Measurements from ENCODE around the gene LRRN4CL. TPM values are rescaled to one million over a fixed set of nuclear protein-coding genes. Genes with fewer than 3 reads are reported as not detected.

LRRN4CL gene
- total and polyA plus RNA-seq, 11 donors = 0.63 to 8.6 (median 2.5) TPM

DNA sequence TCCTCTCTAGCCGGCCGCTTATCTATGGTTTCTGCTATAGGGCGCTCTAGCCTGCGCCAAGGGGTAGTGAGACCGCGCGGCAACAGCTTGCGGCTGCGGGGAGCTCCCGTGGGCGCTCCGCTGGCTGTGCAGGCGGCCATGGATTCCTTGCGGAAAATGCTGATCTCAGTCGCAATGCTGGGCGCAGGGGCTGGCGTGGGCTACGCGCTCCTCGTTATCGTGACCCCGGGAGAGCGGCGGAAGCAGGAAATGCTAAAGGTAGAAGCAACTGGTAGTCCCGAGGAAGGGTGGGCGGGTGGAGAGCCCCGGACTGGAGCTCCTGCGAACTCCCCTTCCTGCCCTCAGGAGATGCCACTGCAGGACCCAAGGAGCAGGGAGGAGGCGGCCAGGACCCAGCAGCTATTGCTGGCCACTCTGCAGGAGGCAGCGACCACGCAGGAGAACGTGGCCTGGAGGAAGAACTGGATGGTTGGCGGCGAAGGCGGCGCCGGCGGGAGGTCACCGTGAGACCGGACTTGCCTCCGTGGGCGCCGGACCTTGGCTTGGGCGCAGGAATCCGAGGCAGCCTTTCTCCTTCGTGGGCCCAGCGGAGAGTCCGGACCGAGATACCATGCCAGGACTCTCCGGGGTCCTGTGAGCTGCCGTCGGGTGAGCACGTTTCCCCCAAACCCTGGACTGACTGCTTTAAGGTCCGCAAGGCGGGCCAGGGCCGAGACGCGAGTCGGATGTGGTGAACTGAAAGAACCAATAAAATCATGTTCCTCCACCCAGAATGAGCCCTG is 17.5 kb downstream of the LRRN4CL start, which contains the start of the genes LBHD1 and UQCC3:
Gene LBHD1 (minus strand): TSS at position 660 of the 782 bp plus-strand sequence. CDS start 2,236 bp downstream, outside the sequence.
Gene UQCC3 (plus strand): TSS at position 66 of the 782 bp plus-strand sequence. CDS start 73 bp downstream, at position 139.
- Histone ChIP-seq H3K36me3 (peaks cover 0 to 51% (median 47%) of the 10 kb centered on the region in 9 donors), H3K27me3 (no peaks in the 10 kb centered on the region), H3K4me3 (peak within 1 kb of the TSS; percentile 68 to 93 (median 76)), H3K27ac (peak within 1 kb of the TSS; percentile 82 to 97 (median 88)), H3K4me1 (peaks cover 0 to 54% (median 33%) of the 10 kb centered on the region in 12 donors), H3K9me3 (no peaks in the 10 kb centered on the region)
- peak; percentile 78 to 91 (median 86) for ATAC-seq
- whole genome bisulfite sequencing, 4 donors = 1% methylated on average over 43 to 59 of the region's 59 CpGs
- DNase-seq = peak; percentile 77 to 85 (median 83)
- intact Hi-C loops (cut with DNase I) = loop anchor here in 1 of 10 donors (5.0 kb wide), 1 partner anchor 36 kb away; the partner anchor contains the start of genes BSCL2 and GNG3
- TF ChIP-seq, protein P1, sequence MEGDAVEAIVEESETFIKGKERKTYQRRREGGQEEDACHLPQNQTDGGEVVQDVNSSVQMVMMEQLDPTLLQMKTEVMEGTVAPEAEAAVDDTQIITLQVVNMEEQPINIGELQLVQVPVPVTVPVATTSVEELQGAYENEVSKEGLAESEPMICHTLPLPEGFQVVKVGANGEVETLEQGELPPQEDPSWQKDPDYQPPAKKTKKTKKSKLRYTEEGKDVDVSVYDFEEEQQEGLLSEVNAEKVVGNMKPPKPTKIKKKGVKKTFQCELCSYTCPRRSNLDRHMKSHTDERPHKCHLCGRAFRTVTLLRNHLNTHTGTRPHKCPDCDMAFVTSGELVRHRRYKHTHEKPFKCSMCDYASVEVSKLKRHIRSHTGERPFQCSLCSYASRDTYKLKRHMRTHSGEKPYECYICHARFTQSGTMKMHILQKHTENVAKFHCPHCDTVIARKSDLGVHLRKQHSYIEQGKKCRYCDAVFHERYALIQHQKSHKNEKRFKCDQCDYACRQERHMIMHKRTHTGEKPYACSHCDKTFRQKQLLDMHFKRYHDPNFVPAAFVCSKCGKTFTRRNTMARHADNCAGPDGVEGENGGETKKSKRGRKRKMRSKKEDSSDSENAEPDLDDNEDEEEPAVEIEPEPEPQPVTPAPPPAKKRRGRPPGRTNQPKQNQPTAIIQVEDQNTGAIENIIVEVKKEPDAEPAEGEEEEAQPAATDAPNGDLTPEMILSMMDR (IDR thresholded peaks at IDR 0.05) = no peak
- TF ChIP-seq POLR2A (IDR thresholded peaks at IDR 0.05) = peak in 1 of 2 donors; percentile 53

- peak overlapping the region; percentile 68 to 93 (median 76) for H3K4me3 ChIP-seq
- DNase-seq = peak in 1 of 5 donors; percentile 50
- TF ChIP-seq, protein P1 (IDR thresholded peaks at IDR 0.05) = no peak
- TF ChIP-seq POLR2A (IDR thresholded peaks at IDR 0.05) = no peak
- WGBS, 4 donors = 1 to 2% (median 1%) methylated on average over 17 of the region's 17 CpGs
- H3K27me3 ChIP-seq = no peaks in the 10 kb centered on the region
- peaks cover 0 to 50% (median 44%) of the 10 kb centered on the region in 9 donors for H3K36me3 ChIP-seq
- intact Hi-C loops (cut with DNase I) = loop anchor here in 1 of 10 donors (5.0 kb wide), 1 partner anchor 36 kb away; the partner anchor contains the start of genes BSCL2 and GNG3
- no peaks in the 10 kb centered on the region for H3K9me3 ChIP-seq
- H3K27ac ChIP-seq = peak overlapping the region; percentile 82 to 97 (median 88)
- ATAC-seq = peak; percentile 27 to 32 (median 32)
- peaks cover 5 to 60% (median 38%) of the 10 kb centered on the region in 12 donors for H3K4me1 ChIP-seq
These were observed 18.1 kb downstream of the LRRN4CL start for GRCh38 chr11:62671236-62671607.

- peaks cover 5 to 63% (median 43%) of the 10 kb centered on the region in 12 donors for H3K4me1 ChIP-seq
- ATAC-seq (no peak), DNase-seq (peak in 2 of 5 donors; percentile 14 to 29)
- intact Hi-C loops (cut with DNase I) = loop anchor here in 2 of 10 donors (5.0 kb wide), 1 partner anchor 38 kb away; the partner anchor contains the start of genes BSCL2 (in 2 of the 2) and GNG3 (in 2 of the 2)
- no peak for TF ChIP-seq POLR2A (IDR thresholded peaks at IDR 0.05)
- TF ChIP-seq, protein P1 (IDR thresholded peaks at IDR 0.05) = no peak
- H3K4me3 ChIP-seq = no peak overlapping the region
- no peaks in the 10 kb centered on the region for H3K27me3 ChIP-seq
- WGBS, 4 donors = 72 to 80% (median 77%) methylated on average over 4 of the region's 4 CpGs
- peak overlapping the region in 7 of 12 donors; percentile 4 to 97 (median 10) for H3K27ac ChIP-seq
- H3K9me3 ChIP-seq = no peaks in the 10 kb centered on the region
- peaks cover 0 to 34% (median 28%) of the 10 kb centered on the region in 9 donors for H3K36me3 ChIP-seq
These were observed 19.7 kb downstream of the LRRN4CL start for GRCh38 chr11:62669420-62670161.
